ENCODE measurements around the gene MAPK1.

- no peak for TF ChIP-seq CTCF (conservative IDR thresholded peaks at IDR 0.05; ENCODE audit: low read depth, low read length)
- TF ChIP-seq EZH2 (IDR thresholded peaks at IDR 0.05; ENCODE audit: borderline replicate concordance, low read depth, low read length, poor library complexity, severe bottlenecking), result no peak
These were observed 104.5 kb downstream of the MAPK1 start for GRCh38 chr22:21762712-21763581.
